ENCODE data around the gene EIF3F.

DNA sequence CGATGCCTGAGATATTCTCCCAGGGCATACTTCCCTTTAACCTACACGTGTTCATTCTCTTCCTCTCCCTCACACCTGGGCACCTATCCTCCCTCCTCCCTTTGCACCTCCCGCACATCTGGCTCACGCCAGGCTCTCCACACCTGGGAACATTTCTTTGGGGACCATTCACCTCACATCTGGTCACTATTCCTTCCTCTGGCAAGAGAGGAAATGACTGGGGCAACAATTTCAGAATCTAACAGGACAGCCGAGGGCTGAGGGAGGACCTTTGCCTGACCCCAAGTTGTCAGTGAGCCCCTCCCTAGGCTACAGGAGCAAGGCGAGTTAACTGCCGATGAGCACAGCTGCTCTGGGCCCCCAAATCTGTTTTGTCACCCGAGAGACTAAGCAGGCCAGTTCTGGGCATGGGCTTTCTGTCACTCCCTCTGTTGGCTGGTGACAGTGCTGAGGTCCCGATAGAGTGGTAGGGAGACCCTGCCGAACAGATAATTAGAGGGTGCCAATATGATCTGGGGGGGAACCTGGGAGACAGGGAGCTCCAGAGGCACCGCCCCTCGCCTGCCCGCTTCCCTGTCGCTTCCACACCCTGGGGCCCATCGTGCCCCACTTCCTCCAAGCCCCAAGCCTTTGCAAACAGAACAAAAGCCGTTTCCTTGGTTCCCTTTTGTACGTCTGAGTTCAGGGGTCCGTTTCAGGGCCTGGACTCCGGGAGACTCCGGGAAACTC lies 45.6 kb downstream of the EIF3F start:
- TF ChIP-seq, protein P1, sequence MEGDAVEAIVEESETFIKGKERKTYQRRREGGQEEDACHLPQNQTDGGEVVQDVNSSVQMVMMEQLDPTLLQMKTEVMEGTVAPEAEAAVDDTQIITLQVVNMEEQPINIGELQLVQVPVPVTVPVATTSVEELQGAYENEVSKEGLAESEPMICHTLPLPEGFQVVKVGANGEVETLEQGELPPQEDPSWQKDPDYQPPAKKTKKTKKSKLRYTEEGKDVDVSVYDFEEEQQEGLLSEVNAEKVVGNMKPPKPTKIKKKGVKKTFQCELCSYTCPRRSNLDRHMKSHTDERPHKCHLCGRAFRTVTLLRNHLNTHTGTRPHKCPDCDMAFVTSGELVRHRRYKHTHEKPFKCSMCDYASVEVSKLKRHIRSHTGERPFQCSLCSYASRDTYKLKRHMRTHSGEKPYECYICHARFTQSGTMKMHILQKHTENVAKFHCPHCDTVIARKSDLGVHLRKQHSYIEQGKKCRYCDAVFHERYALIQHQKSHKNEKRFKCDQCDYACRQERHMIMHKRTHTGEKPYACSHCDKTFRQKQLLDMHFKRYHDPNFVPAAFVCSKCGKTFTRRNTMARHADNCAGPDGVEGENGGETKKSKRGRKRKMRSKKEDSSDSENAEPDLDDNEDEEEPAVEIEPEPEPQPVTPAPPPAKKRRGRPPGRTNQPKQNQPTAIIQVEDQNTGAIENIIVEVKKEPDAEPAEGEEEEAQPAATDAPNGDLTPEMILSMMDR (IDR thresholded peaks at IDR 0.05; ENCODE audit: borderline replicate concordance, extremely low read depth, low read length, poor library complexity, severe bottlenecking), result no peak
- no peak for TF ChIP-seq EZH2 (IDR thresholded peaks at IDR 0.05; ENCODE audit: borderline replicate concordance, low read depth, low read length, severe bottlenecking)

Data from DND-41 (cell line).